ENCODE measurements around the gene RAPGEF5. TPM values are rescaled to one million over a fixed set of nuclear protein-coding genes. Genes with fewer than 3 reads are reported as not detected.

RAPGEF5 gene
- polyA plus RNA-seq, 1 of the 3 experiments (the other 2 are of a cell fraction) = 1.2 TPM

DNA sequence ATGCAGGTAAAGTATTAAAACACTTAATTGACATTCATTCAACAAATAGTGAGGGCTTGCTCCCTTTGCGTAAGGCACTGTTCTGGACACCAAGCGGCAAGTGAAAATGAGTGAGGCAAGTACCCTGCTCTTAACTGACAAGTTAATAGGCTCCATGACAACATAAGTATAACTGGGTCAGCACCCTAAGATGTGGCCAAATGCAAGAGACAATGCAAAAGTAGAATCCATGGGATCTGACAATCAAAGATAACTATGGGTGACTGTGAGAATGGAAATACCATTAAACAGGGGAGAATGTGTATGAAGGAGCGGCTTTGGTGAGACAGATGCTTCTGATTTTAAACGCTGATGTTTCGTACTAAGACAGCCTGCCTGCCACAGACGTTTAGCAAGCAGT is 160.5 kb downstream of the RAPGEF5 start:
- H4K20me1 ChIP-seq (ENCODE audit: insufficient read depth) = no peaks in the 10 kb centered on the region
- no peaks in the 10 kb centered on the region for H3K9me2 ChIP-seq
- H2AFZ ChIP-seq (ENCODE audit: low read depth) = no peak overlapping the region
- WGBS (ENCODE audit: low lambda C conversion rate) = 91% methylated on average over 6 of the region's 6 CpGs
- ChIA-PET POLR2A (no interaction called here), CTCF (interaction anchor here (1.3 kb wide), 1 partner anchor 16 kb away, joined by 4 read pairs; no protein-coding TSS in a partner anchor)
- no peak overlapping the region for H3K4me2 ChIP-seq
- TF ChIP-seq FOXJ3 (CRISPR knock-in tag; IDR thresholded peaks at IDR 0.05) (no peak), MXI1 (IDR thresholded peaks at IDR 0.05; ENCODE audit: low read depth, low read length) (no peak), RFX5 (IDR thresholded peaks at IDR 0.05; ENCODE audit: low read length) (no peak), TAF1 (IDR thresholded peaks at IDR 0.05; ENCODE audit: borderline replicate concordance, low read depth, low read length) (no peak), GATA2 (CRISPR knock-in tag; IDR thresholded peaks at IDR 0.05) (no peak), YY1 (IDR thresholded peaks at IDR 0.05; ENCODE audit: low read depth) (no peak)
- TF ChIP-seq, protein P1, sequence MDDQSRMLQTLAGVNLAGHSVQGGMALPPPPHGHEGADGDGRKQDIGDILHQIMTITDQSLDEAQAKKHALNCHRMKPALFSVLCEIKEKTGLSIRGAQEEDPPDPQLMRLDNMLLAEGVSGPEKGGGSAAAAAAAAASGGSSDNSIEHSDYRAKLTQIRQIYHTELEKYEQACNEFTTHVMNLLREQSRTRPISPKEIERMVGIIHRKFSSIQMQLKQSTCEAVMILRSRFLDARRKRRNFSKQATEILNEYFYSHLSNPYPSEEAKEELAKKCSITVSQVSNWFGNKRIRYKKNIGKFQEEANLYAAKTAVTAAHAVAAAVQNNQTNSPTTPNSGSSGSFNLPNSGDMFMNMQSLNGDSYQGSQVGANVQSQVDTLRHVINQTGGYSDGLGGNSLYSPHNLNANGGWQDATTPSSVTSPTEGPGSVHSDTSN (IDR thresholded peaks at IDR 0.05) = no peak
- TF ChIP-seq, protein P2, sequence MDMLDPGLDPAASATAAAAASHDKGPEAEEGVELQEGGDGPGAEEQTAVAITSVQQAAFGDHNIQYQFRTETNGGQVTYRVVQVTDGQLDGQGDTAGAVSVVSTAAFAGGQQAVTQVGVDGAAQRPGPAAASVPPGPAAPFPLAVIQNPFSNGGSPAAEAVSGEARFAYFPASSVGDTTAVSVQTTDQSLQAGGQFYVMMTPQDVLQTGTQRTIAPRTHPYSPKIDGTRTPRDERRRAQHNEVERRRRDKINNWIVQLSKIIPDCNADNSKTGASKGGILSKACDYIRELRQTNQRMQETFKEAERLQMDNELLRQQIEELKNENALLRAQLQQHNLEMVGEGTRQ (IDR thresholded peaks at IDR 0.05; ENCODE audit: borderline replicate concordance, low read depth, low read length) = no peak
- no peak overlapping the region for H3K4me3 ChIP-seq (ENCODE audit: low read depth in 2 of 2, low read length in 1 of 2)
- no peak overlapping the region for H3K9ac ChIP-seq
- no peaks in the 10 kb centered on the region for H3F3A ChIP-seq (replicated peaks; ENCODE audit: insufficient read depth)
- H3K27me3 ChIP-seq (ENCODE audit: insufficient read depth) = no peaks in the 10 kb centered on the region
- peaks cover 0 to 4% of the 10 kb centered on the region in 2 experiments; a peak in 1 of 4 replicates for H3K4me1 ChIP-seq (ENCODE audit: control insufficient read depth in 1 of 2, insufficient read depth in 2 of 2, low read depth in 1 of 2, low read length in 1 of 2)
- no peak overlapping the region for H3K27ac ChIP-seq (ENCODE audit: low read depth in 2 of 2, low read length in 1 of 2)
- H3K36me3 ChIP-seq (replicated peaks in 1 of 2; ENCODE audit: control insufficient read depth in 1 of 2, insufficient read depth in 2 of 2, low read length in 1 of 2) = peaks cover 0 to 4% of the 10 kb centered on the region in 2 experiments
- no peak for DNase-seq
- H3K79me2 ChIP-seq (ENCODE audit: insufficient read depth) = no peaks in the 10 kb centered on the region
- H3K9me3 ChIP-seq = no peaks in the 10 kb centered on the region

DNA sequence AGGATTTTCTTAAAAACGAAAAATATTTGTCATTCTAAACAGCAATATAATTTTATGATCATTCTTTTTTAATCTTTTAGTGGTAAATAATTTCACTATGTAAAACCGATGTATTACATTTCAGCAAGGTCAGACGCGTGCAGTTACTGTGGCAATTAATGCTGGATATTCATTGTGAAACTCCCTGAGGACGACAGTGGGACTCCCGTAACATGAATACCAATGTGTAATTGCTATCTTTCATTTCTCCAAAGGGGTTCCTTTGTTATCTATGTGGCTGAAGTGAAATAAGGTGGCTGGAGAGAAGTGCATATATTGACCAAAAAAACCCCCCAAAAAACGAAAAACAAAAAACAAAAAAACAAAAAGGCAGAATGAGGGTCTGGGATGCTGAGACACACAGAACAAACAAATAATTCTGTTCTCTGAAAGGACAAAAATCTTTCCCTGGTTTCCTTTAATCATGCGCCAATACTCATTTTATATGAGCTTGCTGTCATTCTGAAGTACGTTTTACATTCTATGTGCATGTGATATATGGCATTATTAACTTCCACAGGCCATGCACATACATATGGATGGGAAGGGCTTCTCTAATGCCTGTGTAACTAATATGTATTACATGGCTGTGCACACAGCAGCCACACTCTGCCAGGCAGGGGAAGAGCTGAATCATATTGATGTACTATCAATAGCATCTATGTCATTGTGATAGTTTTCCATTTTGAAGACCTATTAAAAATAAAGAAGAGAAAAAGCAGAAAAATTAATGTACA is 161.4 kb downstream of the RAPGEF5 start:
- no peak for DNase-seq
- no peaks in the 10 kb centered on the region for H3K79me2 ChIP-seq (ENCODE audit: insufficient read depth)
- CTCF ChIA-PET = interaction anchor here (0.8 to 3.0 kb wide), 2 partner anchors 11 to 86 kb away, joined by 3 to 10 read pairs; no protein-coding TSS in a partner anchor
- H3K4me3 ChIP-seq (ENCODE audit: low read depth in 2 of 2, low read length in 1 of 2) = no peak overlapping the region
- H3K9ac ChIP-seq = no peak overlapping the region
- no peak overlapping the region for H3K27ac ChIP-seq (ENCODE audit: low read depth in 2 of 2, low read length in 1 of 2)
- no peaks in the 10 kb centered on the region for H4K20me1 ChIP-seq (ENCODE audit: insufficient read depth)
- H3K27me3 ChIP-seq (ENCODE audit: insufficient read depth) = no peaks in the 10 kb centered on the region
- 79% methylated on average over 9 of the region's 9 CpGs for WGBS (ENCODE audit: low lambda C conversion rate)
- H2AFZ ChIP-seq (ENCODE audit: low read depth) = no peak overlapping the region
- no peak overlapping the region for H3K4me2 ChIP-seq
- H3K9me3 ChIP-seq = no peaks in the 10 kb centered on the region
- H3K4me1 ChIP-seq (ENCODE audit: control insufficient read depth in 1 of 2, insufficient read depth in 2 of 2, low read depth in 1 of 2, low read length in 1 of 2) = peaks cover 0 to 4% of the 10 kb centered on the region in 2 experiments; a peak in 1 of 4 replicates
- peaks cover 0 to 4% of the 10 kb centered on the region in 2 experiments for H3K36me3 ChIP-seq (replicated peaks in 1 of 2; ENCODE audit: control insufficient read depth in 1 of 2, insufficient read depth in 2 of 2, low read length in 1 of 2)
- no peaks in the 10 kb centered on the region for H3K9me2 ChIP-seq
- H3F3A ChIP-seq (replicated peaks; ENCODE audit: insufficient read depth) = no peaks in the 10 kb centered on the region
- POLR2A ChIA-PET = no interaction called here
- no peak for TF ChIP-seq TAF1 (IDR thresholded peaks at IDR 0.05; ENCODE audit: borderline replicate concordance, low read depth, low read length)
- TF ChIP-seq FOXJ3 (CRISPR knock-in tag; IDR thresholded peaks at IDR 0.05) = no peak
- no peak for TF ChIP-seq RXRA (IDR thresholded peaks at IDR 0.05; ENCODE audit: borderline replicate concordance, low read depth)
- no peak for TF ChIP-seq RFX5 (IDR thresholded peaks at IDR 0.05; ENCODE audit: low read length)
- TF ChIP-seq NRF1 (IDR thresholded peaks at IDR 0.05; ENCODE audit: low read depth, low read length) = no peak
- no peak for TF ChIP-seq POLR2AphosphoS5 (IDR thresholded peaks at IDR 0.05; ENCODE audit: low read depth, low read length)
- no peak for TF ChIP-seq TEAD4 (IDR thresholded peaks at IDR 0.05; ENCODE audit: borderline replicate concordance, insufficient read depth)
- TF ChIP-seq, protein P1 (IDR thresholded peaks at IDR 0.05) = no peak
- TF ChIP-seq FOSL2 (IDR thresholded peaks at IDR 0.05; ENCODE audit: borderline replicate concordance, low read depth) = no peak
- TF ChIP-seq CHD2 (IDR thresholded peaks at IDR 0.05; ENCODE audit: low read length, partially characterized antibody) = no peak
- TF ChIP-seq, protein P3, sequence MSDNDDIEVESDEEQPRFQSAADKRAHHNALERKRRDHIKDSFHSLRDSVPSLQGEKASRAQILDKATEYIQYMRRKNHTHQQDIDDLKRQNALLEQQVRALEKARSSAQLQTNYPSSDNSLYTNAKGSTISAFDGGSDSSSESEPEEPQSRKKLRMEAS (IDR thresholded peaks at IDR 0.05; ENCODE audit: low read depth) = no peak
- no peak for TF ChIP-seq RCOR1 (IDR thresholded peaks at IDR 0.05; ENCODE audit: low read length)
- TF ChIP-seq MEF2A (IDR thresholded peaks at IDR 0.05; ENCODE audit: borderline replicate concordance, low read depth) = no peak
- TF ChIP-seq FOXM1 (IDR thresholded peaks at IDR 0.05; ENCODE audit: low read depth) = no peak
- TF ChIP-seq SMC3 (IDR thresholded peaks at IDR 0.05; ENCODE audit: low read depth, low read length) = no peak
- TF ChIP-seq, protein P4, sequence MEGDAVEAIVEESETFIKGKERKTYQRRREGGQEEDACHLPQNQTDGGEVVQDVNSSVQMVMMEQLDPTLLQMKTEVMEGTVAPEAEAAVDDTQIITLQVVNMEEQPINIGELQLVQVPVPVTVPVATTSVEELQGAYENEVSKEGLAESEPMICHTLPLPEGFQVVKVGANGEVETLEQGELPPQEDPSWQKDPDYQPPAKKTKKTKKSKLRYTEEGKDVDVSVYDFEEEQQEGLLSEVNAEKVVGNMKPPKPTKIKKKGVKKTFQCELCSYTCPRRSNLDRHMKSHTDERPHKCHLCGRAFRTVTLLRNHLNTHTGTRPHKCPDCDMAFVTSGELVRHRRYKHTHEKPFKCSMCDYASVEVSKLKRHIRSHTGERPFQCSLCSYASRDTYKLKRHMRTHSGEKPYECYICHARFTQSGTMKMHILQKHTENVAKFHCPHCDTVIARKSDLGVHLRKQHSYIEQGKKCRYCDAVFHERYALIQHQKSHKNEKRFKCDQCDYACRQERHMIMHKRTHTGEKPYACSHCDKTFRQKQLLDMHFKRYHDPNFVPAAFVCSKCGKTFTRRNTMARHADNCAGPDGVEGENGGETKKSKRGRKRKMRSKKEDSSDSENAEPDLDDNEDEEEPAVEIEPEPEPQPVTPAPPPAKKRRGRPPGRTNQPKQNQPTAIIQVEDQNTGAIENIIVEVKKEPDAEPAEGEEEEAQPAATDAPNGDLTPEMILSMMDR (IDR thresholded peaks at IDR 0.05) = no peak
